Islet of Langerhans (tissue), 1 donor: ENCODE results near the gene TOM1L2.

ENCODE experiments used
- FAIRE-seq: peaks from one replicate; lab custom pipeline; 2011; peaks lifted over from hg19 to GRCh38; lab: Jason Lieb, UNC

The TOM1L2 gene

GRCh38 chr17:17994271-17995069 is 22.3 kb upstream of the TOM1L2 start:
- no peak for FAIRE-seq

GRCh38 chr17:17993852-17994251 is 21.7 kb upstream of the TOM1L2 start:
- FAIRE-seq: no peak

- FAIRE-seq: no peak
Measured at GRCh38 chr17:17993366-17993765, 21.2 kb upstream of the TOM1L2 start.

- FAIRE-seq: no peak
Measured at GRCh38 chr17:17990282-17990681, 18.1 kb upstream of the TOM1L2 start.

GRCh38 chr17:17989618-17990017 is 17.4 kb upstream of the TOM1L2 start:
- FAIRE-seq: no peak

GRCh38 chr17:17989081-17989480 is 16.9 kb upstream of the TOM1L2 start:
- no peak for FAIRE-seq

- FAIRE-seq: no peak
Measured at GRCh38 chr17:17988427-17988945, 16.3 kb upstream of the TOM1L2 start.

- no peak for FAIRE-seq
Measured at GRCh38 chr17:17987901-17988300, 15.7 kb upstream of the TOM1L2 start.

GRCh38 chr17:17987187-17987896 is 15.1 kb upstream of the TOM1L2 start:
- FAIRE-seq: no peak

GRCh38 chr17:17985555-17985954 is 13.4 kb upstream of the TOM1L2 start:
- FAIRE-seq: no peak

GRCh38 chr17:17985153-17985552 is 13.0 kb upstream of the TOM1L2 start:
- no peak for FAIRE-seq

- no peak for FAIRE-seq
Measured at GRCh38 chr17:17983776-17984175, 11.6 kb upstream of the TOM1L2 start.

- no peak for FAIRE-seq
Measured at GRCh38 chr17:17983376-17983775, 11.2 kb upstream of the TOM1L2 start.

- FAIRE-seq: no peak
Measured at GRCh38 chr17:17982801-17983200, 10.6 kb upstream of the TOM1L2 start.

- no peak for FAIRE-seq
Measured at GRCh38 chr17:17981330-17981729, 9.1 kb upstream of the TOM1L2 start.

GRCh38 chr17:17979778-17980177 is 7.6 kb upstream of the TOM1L2 start:
- FAIRE-seq: no peak

- FAIRE-seq: no peak
Measured at GRCh38 chr17:17978481-17979424, 6.6 kb upstream of the TOM1L2 start.

- FAIRE-seq: no peak
Measured at GRCh38 chr17:17976931-17977570, 4.9 kb upstream of the TOM1L2 start.

- no peak for FAIRE-seq
Measured at GRCh38 chr17:17975436-17975835, 3.2 kb upstream of the TOM1L2 start.

GRCh38 chr17:17972952-17973254 is 703 bp upstream of the TOM1L2 start:
- no peak for FAIRE-seq

- FAIRE-seq: no peak
Measured at GRCh38 chr17:17971431-17972125, 622 bp downstream of the TOM1L2 start.
